COLO668 (cell line): ENCODE data around the gene CYTH3.
"Not testable (repeated sequence)": the region's sequence is repeated elsewhere in the genome, so short reads cannot be mapped to it uniquely, and the experiment has no call there.

Experiments used
- DNase-seq: peaks from one replicate; lab custom pipeline; 2025; ENCODE audit not compliant: unreplicated experiment; lab: John Stamatoyannopoulos, UW

Gene CYTH3

GRCh38 chr7:6283391-6284054, 11.1 kb upstream of the CYTH3 start:
- not testable (repeated sequence) for DNase-seq

GRCh38 chr7:6279937-6280336, 7.5 kb upstream of the CYTH3 start:
- no peak for DNase-seq

- no peak for DNase-seq
Measured at GRCh38 chr7:6279341-6279740, 6.9 kb upstream of the CYTH3 start.

GRCh38 chr7:6278749-6279310, 6.4 kb upstream of the CYTH3 start:
- no peak for DNase-seq

- DNase-seq = no peak
Measured at GRCh38 chr7:6277476-6277875, 5.1 kb upstream of the CYTH3 start.

GRCh38 chr7:6276911-6277408, 4.5 kb upstream of the CYTH3 start:
- DNase-seq = no peak

GRCh38 chr7:6274743-6275142, 2.3 kb upstream of the CYTH3 start:
- DNase-seq = no peak

- DNase-seq = no peak
Measured at GRCh38 chr7:6273917-6274630, 1.6 kb upstream of the CYTH3 start.

- DNase-seq = peak; percentile 90
Measured at GRCh38 chr7:6273380-6273837, 985 bp upstream of the CYTH3 start.

- DNase-seq = peak; percentile 51
Measured at GRCh38 chr7:6271694-6272440, 557 bp downstream of the CYTH3 start.

GRCh38 chr7:6271060-6271658, 1.3 kb downstream of the CYTH3 start:
- no peak for DNase-seq

GRCh38 chr7:6269527-6269926, 2.9 kb downstream of the CYTH3 start:
- no peak for DNase-seq

- DNase-seq = no peak
Measured at GRCh38 chr7:6268907-6269306, 3.5 kb downstream of the CYTH3 start.

GRCh38 chr7:6268023-6268900, 4.2 kb downstream of the CYTH3 start:
- DNase-seq = no peak

- no peak for DNase-seq
Measured at GRCh38 chr7:6266699-6267098, 5.7 kb downstream of the CYTH3 start.

GRCh38 chr7:6262221-6262620, 10.2 kb downstream of the CYTH3 start:
- DNase-seq = no peak

- no peak for DNase-seq
Measured at GRCh38 chr7:6261699-6262098, 10.7 kb downstream of the CYTH3 start.

- DNase-seq = no peak
Measured at GRCh38 chr7:6260291-6261187, 11.9 kb downstream of the CYTH3 start.

GRCh38 chr7:6259257-6259656, 13.2 kb downstream of the CYTH3 start:
- DNase-seq = no peak
